T-helper 2 cell treated with Interferon-gamma antibody and Interleukin-4, amounts not matched to agents 5 μg/mL and 100 μg/mL, for 36 hours (primary cell): Measurements from ENCODE around the gene ACSF3.
A peak's percentile ranks its signal among the peaks of the same experiment; 100 is the strongest.

ENCODE experiments used
- DNase-seq: peaks from one replicate; pipeline ENCODE4 v3.0.0; 2021; ENCODE audit warnings: low spot score
- H3K27ac Mint-ChIP-seq: one replicate; pipeline ENCODE4 v1.8.0; 2021; ENCODE audit warnings: mild to moderate bottlenecking, mixed read lengths
- H3K27me3 Mint-ChIP-seq: one replicate; pipeline ENCODE4 v1.8.0; 2021; ENCODE audit warnings: low read depth, mixed read lengths
- H3K36me3 Mint-ChIP-seq: one replicate; pipeline ENCODE4 v1.8.0; 2021; ENCODE audit warnings: low read depth, mixed read lengths
- H3K4me1 Mint-ChIP-seq: one replicate; pipeline ENCODE4 v1.8.0; 2021; ENCODE audit warnings: low read depth, mixed read lengths
- H3K4me3 Mint-ChIP-seq: one replicate; pipeline ENCODE4 v1.8.0; 2022; ENCODE audit warnings: mild to moderate bottlenecking, moderate library complexity, mixed read lengths
- H3K9me3 Mint-ChIP-seq: one replicate; pipeline ENCODE4 v1.8.0; 2021; ENCODE audit warnings: mixed read lengths

The ACSF3 gene

GRCh38 chr16:89111263-89111662 is 17.6 kb downstream of the ACSF3 start:
- DNase-seq: no peak
- no peak overlapping the region for H3K4me3 Mint-ChIP-seq

DNA sequence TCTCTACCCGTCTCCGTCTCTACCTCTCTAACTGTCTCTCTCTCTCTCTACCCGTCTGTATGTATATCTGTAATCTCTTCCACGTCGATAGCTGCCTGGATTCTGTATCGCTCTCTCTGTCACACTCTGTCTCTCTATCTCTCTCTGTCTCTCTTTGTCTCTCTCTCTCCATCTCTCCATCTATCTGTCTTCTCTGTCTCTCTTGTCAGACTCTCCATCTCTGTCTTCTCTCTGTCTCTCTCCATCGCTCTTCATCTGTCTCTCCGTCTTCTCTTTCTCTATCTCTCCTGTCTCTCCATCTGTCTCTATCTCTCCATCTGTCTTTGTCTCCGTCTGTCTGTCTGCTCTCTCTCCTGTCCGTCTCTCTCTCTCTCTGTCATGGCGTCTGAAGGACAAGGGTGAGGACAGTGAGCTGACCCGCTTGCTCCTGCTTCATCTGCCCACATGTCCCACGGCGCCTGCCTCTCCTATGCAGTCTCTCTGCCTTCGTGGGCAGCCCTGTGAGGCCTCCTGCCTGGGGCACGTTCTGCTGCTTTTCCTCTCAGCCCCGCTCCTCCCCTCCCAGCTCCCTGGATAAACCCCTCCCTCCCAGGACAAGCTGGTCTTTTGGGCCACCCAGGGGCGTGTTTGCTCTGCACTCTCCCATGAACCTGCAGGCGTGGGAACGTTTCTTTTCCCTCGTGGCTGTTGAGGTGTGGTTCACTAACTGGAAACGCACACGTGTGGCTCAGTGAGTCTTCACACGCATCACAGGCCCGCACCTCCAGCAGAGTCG is 18.9 kb downstream of the ACSF3 start:
- H3K4me1 Mint-ChIP-seq: peaks cover 22% of the 10 kb centered on the region
- H3K36me3 Mint-ChIP-seq: peaks cover 39% of the 10 kb centered on the region
- H3K27me3 Mint-ChIP-seq: no peaks in the 10 kb centered on the region
- H3K4me3 Mint-ChIP-seq: no peak overlapping the region
- H3K27ac Mint-ChIP-seq: no peak overlapping the region
- no peak for DNase-seq
- no peaks in the 10 kb centered on the region for H3K9me3 Mint-ChIP-seq

More at GRCh38 chr16:89111263-89111662, 17.6 kb downstream of the ACSF3 start:
- peaks cover 20% of the 10 kb centered on the region for H3K4me1 Mint-ChIP-seq
- peaks cover 42% of the 10 kb centered on the region for H3K36me3 Mint-ChIP-seq
- H3K9me3 Mint-ChIP-seq: no peaks in the 10 kb centered on the region
- no peak overlapping the region for H3K27ac Mint-ChIP-seq
- no peaks in the 10 kb centered on the region for H3K27me3 Mint-ChIP-seq

GRCh38 chr16:89113152-89113547 is 19.5 kb downstream of the ACSF3 start:
- H3K27ac Mint-ChIP-seq: peak overlapping the region; percentile 55
- peaks cover 22% of the 10 kb centered on the region for H3K4me1 Mint-ChIP-seq
- H3K4me3 Mint-ChIP-seq: no peak overlapping the region
- peaks cover 37% of the 10 kb centered on the region for H3K36me3 Mint-ChIP-seq
- no peaks in the 10 kb centered on the region for H3K27me3 Mint-ChIP-seq
- no peak for DNase-seq
- no peaks in the 10 kb centered on the region for H3K9me3 Mint-ChIP-seq

DNA sequence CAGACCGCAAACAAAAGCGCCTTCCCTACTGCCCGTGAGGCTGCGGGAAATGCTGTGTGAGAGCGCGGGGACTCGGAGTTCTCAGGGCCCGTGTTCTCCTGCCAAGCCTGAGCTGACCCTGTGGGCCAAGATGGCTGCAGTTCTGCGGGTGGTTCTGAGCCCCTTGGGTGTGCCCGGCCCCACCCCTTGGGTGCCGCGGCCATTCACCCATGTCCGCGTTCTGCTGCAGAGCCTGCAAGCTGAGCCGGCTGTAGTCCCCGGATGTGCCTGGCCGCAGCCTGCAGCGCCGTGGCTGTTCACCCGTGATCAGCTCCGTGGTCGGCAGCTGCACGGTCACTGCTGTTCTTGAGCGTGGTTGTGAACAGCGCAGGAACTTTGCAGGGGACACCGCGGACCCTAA is 20.0 kb downstream of the ACSF3 start:
- Mint-ChIP-seq H3K27me3 (no peaks in the 10 kb centered on the region), H3K4me3 (peak overlapping the region; percentile 81), H3K36me3 (peaks cover 36% of the 10 kb centered on the region), H3K4me1 (peaks cover 22% of the 10 kb centered on the region), H3K27ac (peak overlapping the region; percentile 96), H3K9me3 (no peaks in the 10 kb centered on the region)
- no peak for DNase-seq

- no peaks in the 10 kb centered on the region for H3K27me3 Mint-ChIP-seq
- H3K9me3 Mint-ChIP-seq: no peaks in the 10 kb centered on the region
- peak overlapping the region; percentile 96 for H3K27ac Mint-ChIP-seq
- H3K4me1 Mint-ChIP-seq: peaks cover 22% of the 10 kb centered on the region
- H3K36me3 Mint-ChIP-seq: peaks cover 38% of the 10 kb centered on the region
- no peak for DNase-seq
- peak overlapping the region; percentile 81 for H3K4me3 Mint-ChIP-seq
Observed at GRCh38 chr16:89114159-89114981, 20.7 kb downstream of the ACSF3 start.

DNA sequence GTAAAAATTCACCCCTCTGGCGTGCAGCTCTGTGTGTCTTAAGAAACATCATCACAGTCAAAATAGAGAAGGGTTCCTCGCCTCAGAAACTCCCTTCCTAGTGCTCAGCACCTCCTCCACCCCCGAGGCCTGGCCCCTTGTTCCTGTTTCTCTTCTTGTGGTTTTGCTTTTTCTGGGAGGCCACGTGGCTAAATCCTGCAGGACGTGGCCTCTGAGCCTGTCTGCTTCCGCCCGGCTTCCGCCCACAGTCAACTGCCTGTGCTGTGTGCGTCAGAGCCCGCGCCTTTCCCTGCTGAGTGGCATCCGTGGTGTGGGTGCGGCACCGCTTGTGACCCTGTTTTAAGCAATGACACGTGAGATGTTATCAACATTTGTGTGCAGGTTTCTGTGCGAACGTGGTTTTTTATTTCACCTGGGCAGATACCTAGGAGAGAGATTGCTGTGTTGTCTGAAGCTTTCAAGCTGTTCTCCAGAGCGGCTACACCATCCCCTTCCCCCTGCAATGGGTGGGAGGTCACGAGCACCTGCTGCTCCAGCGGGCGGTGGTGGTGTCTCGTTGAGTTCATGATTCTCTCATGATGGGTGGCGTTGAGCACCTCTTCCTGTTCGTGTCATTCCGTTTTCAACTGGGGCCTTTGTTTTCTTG is 21.7 kb downstream of the ACSF3 start:
- DNase-seq: peak; percentile 83
- Mint-ChIP-seq H3K27me3 (no peaks in the 10 kb centered on the region), H3K36me3 (peaks cover 41% of the 10 kb centered on the region), H3K4me3 (peak overlapping the region; percentile 81), H3K4me1 (peaks cover 22% of the 10 kb centered on the region), H3K9me3 (no peaks in the 10 kb centered on the region), H3K27ac (peak overlapping the region; percentile 96)

- peaks cover 22% of the 10 kb centered on the region for H3K4me1 Mint-ChIP-seq
- no peaks in the 10 kb centered on the region for H3K9me3 Mint-ChIP-seq
- H3K27ac Mint-ChIP-seq: peak overlapping the region; percentile 96
- H3K27me3 Mint-ChIP-seq: no peaks in the 10 kb centered on the region
- peak overlapping the region; percentile 81 for H3K4me3 Mint-ChIP-seq
- DNase-seq: no peak
- H3K36me3 Mint-ChIP-seq: peaks cover 43% of the 10 kb centered on the region
Observed at GRCh38 chr16:89116341-89117226, 22.9 kb downstream of the ACSF3 start.

DNA sequence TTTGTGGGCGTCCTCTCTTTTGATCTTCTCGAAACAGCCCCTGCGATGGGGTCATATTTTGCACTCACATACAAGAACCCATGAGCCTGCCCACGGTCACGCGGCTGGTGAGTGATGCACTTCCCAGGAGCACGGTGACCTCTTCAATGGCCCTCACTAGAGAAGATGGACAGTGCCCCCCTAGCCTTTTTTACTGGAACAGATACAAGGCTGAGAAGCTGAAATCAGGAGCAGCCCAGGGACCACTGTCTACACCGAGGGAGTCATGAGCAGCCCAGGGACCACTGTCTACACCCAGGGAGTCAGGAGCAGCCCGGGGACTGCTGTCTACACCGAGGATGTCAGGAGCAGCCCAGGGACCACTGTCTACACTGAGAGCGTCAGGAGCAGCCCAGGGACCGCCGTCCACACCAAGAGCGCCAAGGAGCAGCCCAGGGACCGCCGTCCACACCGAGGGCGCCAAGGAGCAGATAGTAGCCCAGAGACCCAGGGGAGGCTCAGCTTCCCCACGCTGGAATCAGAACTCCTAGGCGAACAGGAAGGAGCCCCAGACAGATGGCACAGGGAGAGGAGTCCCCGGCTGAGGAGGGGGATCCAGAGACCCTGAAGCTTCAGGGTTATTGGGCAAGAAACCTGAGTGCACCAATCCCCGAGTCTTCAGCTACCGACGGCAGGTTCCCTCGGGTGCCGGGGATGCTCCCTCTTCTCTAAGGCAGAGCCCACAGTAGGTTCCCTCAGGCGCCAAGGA is 23.7 kb downstream of the ACSF3 start:
- H3K4me3 Mint-ChIP-seq: no peak overlapping the region
- peaks cover 22% of the 10 kb centered on the region for H3K4me1 Mint-ChIP-seq
- H3K27me3 Mint-ChIP-seq: no peaks in the 10 kb centered on the region
- peak overlapping the region; percentile 68 for H3K27ac Mint-ChIP-seq
- no peak for DNase-seq
- no peaks in the 10 kb centered on the region for H3K9me3 Mint-ChIP-seq
- H3K36me3 Mint-ChIP-seq: peaks cover 45% of the 10 kb centered on the region

DNA sequence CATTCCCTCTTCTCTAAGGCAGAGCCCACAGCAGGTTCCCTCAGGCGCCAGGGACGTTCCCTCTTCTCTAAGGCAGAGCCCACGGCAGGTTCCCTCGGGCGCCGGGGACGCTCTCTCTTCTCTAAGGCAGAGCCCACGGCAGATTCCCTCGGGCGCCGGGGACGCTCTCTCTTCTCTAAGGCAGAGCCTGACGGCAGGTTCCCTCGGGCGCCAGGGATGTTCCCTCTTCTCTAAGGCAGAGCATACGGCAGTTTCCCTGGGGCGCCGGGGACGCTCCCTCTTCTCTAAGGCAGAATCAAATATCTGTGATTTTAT is 24.3 kb downstream of the ACSF3 start:
- DNase-seq: no peak
- Mint-ChIP-seq H3K27me3 (no peaks in the 10 kb centered on the region), H3K27ac (peak overlapping the region; percentile 42), H3K4me3 (no peak overlapping the region), H3K36me3 (peaks cover 44% of the 10 kb centered on the region), H3K4me1 (peaks cover 24% of the 10 kb centered on the region), H3K9me3 (no peaks in the 10 kb centered on the region)

DNA sequence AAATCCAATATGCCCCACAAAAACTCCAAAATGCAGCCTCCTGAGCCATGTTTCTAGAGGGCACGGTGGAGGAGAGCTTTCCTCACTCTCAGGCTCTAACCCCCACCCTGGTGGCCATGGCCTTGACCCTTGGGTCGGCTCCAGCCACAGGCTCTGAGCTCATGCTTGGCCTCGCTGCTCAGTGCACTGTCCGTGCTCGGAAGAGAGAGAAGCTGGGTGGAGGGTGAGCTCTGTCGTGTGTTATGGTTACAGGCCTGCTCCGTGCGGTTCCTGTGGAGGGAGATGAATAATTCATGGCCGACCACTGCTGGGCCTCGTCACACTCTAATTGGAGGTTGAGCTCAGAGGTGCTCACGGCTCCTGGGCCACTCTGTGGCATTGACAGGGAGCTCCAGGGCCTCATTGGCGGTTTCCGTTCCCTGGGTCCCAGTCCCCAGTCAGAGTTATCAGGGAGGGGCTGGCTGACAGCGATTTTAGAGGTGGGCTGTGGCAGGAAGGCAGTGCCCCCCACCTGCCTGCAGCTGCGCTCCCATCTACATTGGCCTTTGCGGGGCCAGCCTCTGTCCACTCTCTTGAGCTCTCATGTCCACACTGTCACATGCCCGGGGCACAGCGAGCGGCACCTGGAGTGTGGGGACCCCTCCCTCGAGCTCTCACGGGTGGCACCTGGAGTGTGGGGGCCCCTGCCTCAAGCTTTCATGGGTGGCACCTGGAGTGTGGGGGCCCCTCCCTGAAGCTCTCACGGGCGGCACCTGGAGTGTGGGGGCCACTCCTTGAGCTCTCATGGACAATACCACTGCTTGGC is 24.9 kb downstream of the ACSF3 start:
- H3K4me1 Mint-ChIP-seq: peaks cover 23% of the 10 kb centered on the region
- H3K27me3 Mint-ChIP-seq: no peaks in the 10 kb centered on the region
- no peak for DNase-seq
- peaks cover 46% of the 10 kb centered on the region for H3K36me3 Mint-ChIP-seq
- no peak overlapping the region for H3K4me3 Mint-ChIP-seq
- no peak overlapping the region for H3K27ac Mint-ChIP-seq
- H3K9me3 Mint-ChIP-seq: no peaks in the 10 kb centered on the region

GRCh38 chr16:89119166-89119621 is 25.5 kb downstream of the ACSF3 start:
- no peaks in the 10 kb centered on the region for H3K27me3 Mint-ChIP-seq
- H3K27ac Mint-ChIP-seq: peak overlapping the region; percentile 65
- no peak for DNase-seq
- H3K9me3 Mint-ChIP-seq: no peaks in the 10 kb centered on the region
- H3K36me3 Mint-ChIP-seq: peaks cover 49% of the 10 kb centered on the region
- H3K4me3 Mint-ChIP-seq: no peak overlapping the region
- H3K4me1 Mint-ChIP-seq: peaks cover 23% of the 10 kb centered on the region

DNA sequence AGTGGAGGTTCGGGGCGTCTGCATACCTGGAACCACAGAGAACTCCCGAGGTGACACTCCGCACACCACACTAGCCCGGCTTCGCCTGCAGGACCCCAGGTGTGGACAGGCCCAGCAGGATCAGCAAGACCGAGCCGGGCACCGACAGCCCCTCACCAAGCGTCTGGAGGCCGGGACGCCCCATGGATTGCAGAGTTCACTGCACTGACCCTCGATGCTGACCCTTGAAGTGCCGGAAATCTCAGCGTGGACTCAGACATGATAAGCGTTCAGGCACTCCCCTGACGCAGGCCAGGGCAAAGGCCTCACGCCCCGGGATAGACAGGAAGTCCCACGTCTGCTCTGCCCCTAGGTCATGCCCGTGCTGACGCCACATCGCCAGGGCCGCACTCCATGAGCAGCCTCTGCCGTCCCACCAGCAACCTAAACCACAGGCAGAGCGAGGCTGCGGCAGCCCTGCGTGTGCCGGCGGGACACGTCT is 26.0 kb downstream of the ACSF3 start:
- H3K9me3 Mint-ChIP-seq: no peaks in the 10 kb centered on the region
- peaks cover 20% of the 10 kb centered on the region for H3K4me1 Mint-ChIP-seq
- peaks cover 51% of the 10 kb centered on the region for H3K36me3 Mint-ChIP-seq
- DNase-seq: no peak
- H3K27me3 Mint-ChIP-seq: no peaks in the 10 kb centered on the region
- no peak overlapping the region for H3K27ac Mint-ChIP-seq
- no peak overlapping the region for H3K4me3 Mint-ChIP-seq
